K562 (cell line): Measurements from ENCODE around the gene EFNB3. TPM values are rescaled to one million over a fixed set of nuclear protein-coding genes. Genes with fewer than 3 reads are reported as not detected.

ENCODE experiments used
- ATAC-seq: fragments of 200-7000 bp; cut with Tn5 transposase; 3 replicates; pipeline ENCODE4 v1.9.1; 2020; ENCODE audit warnings: moderate library complexity
- BruUV-seq: library from RNA; stranded (reverse); fragments of 400-500 nt; replicated peaks from 2 replicates; lab custom pipeline; 2021; lab: Mats Ljungman, UMichigan
- CTCF ChIA-PET: fragments of 300-600 bp; formaldehyde crosslinking; extraction: SDS; loops from one replicate; lab custom pipeline; 2021; ENCODE audit warnings: low intra/inter-chr PET ratio; lab: Yijun Ruan, JAX
- POLR2A ChIA-PET: fragments of 300-600, 350-650 bp; sonication (Branson Sonifier 250); formaldehyde crosslinking; extraction: SDS; loops from one replicate; lab custom pipeline; 2021; ENCODE audit warnings: antibody characterized with exemption, inconsistent platforms; lab: Yijun Ruan, JAX
- DNase-seq, 4 experiments: peaks; one replicate each; pipeline versions ENCODE4 v3.0.0 to v3.0.0-alpha.2; 2011 to 2018; ENCODE audit warnings: low spot score in 3 of 4, mixed read lengths in 3 of 4; ENCODE audit errors: extremely low read depth in 1 of 4
- FAIRE-seq: peaks from 2 replicates; lab custom pipeline; 2011; peaks lifted over from hg19 to GRCh38; lab: Jason Lieb, UNC
- H2AFZ ChIP-seq: 2 replicates; pipeline ENCODE4 v1.6.0; 2011; ENCODE audit warnings: low read depth, low read length, control low read depth, inconsistent platforms
- H3K27ac ChIP-seq: fragments of 200-600 bp; 3 replicates; pipeline ENCODE4 v1.8.0; 2011; ENCODE audit warnings: low read depth, mild to moderate bottlenecking, control low read depth, inconsistent platforms, low read length, moderate library complexity, mixed read lengths; ENCODE audit errors: extremely low read depth
- H3K27me3 ChIP-seq, 2 experiments: fragments of 300-600 bp in 1 of 2; 2 replicates in 1 of 2; 3 replicates in 1 of 2; pipeline versions ENCODE4 v1.6.0 to v1.8.0; 2011; ENCODE audit warnings: inconsistent platforms in 2 of 2, low read length in 2 of 2, mild to moderate bottlenecking in 1 of 2, mixed read lengths in 1 of 2, moderate library complexity in 1 of 2; ENCODE audit not compliant: control insufficient read depth in 2 of 2, insufficient read depth in 2 of 2
- H3K36me3 ChIP-seq: fragments of 300-600 bp; 3 replicates; pipeline ENCODE4 v1.8.0; 2011; ENCODE audit warnings: mild to moderate bottlenecking, low read length, inconsistent platforms; ENCODE audit not compliant: control insufficient read depth, insufficient read depth
- H3K4me1 ChIP-seq, 2 experiments: fragments of 200-600 bp in 1 of 2; replicated peaks in 1 of 2; 2 replicates in 1 of 2; 3 replicates in 1 of 2; pipeline versions ENCODE4 v1.5.1 to v1.8.0; 2011; ENCODE audit warnings: inconsistent platforms in 2 of 2, low read length in 2 of 2, mild to moderate bottlenecking in 1 of 2, mixed read lengths in 1 of 2, moderate library complexity in 1 of 2; ENCODE audit not compliant: control insufficient read depth in 2 of 2, insufficient read depth in 2 of 2
- H3K4me2 ChIP-seq: 2 replicates; pipeline ENCODE4 v1.6.1; 2011; ENCODE audit warnings: low read length, control low read depth, inconsistent platforms, mixed read lengths; ENCODE audit not compliant: insufficient read depth
- H3K4me3 ChIP-seq: fragments of 200-600 bp; sonication (generic), shearing (Covaris generic); 2 replicates; pipeline ENCODE4 v1.5.1; 2016; ENCODE audit warnings: control low read depth, inconsistent platforms
- H3K79me2 ChIP-seq: fragments of 200-600 bp; 3 replicates; pipeline ENCODE4 v1.8.0; 2011; ENCODE audit warnings: low read length, inconsistent platforms; ENCODE audit not compliant: control insufficient read depth, insufficient read depth
- H3K9ac ChIP-seq, 2 experiments: 2 replicates each; pipeline versions ENCODE4 v1.6.0 to v1.6.1; 2011; ENCODE audit warnings: low read depth in 2 of 2, low read length in 2 of 2, control low read depth in 1 of 2, inconsistent platforms in 1 of 2, mild to moderate bottlenecking in 1 of 2, mixed read lengths in 1 of 2; ENCODE audit not compliant: insufficient read depth in 1 of 2
- H3K9me1 ChIP-seq: one replicate; pipeline ENCODE4 v1.6.0; 2011; ENCODE audit warnings: inconsistent platforms, mild to moderate bottlenecking, low read length, moderate library complexity; ENCODE audit not compliant: control insufficient read depth, insufficient read depth
- H3K9me3 ChIP-seq: replicated peaks from 2 replicates; pipeline ENCODE4 v1.5.1; 2011; ENCODE audit warnings: low read depth, low read length, inconsistent platforms; ENCODE audit not compliant: control insufficient read depth, insufficient read depth
- H4K20me1 ChIP-seq: replicated peaks from 2 replicates; pipeline ENCODE4 v1.6.1; 2011; ENCODE audit warnings: low read length, inconsistent platforms, mixed read lengths; ENCODE audit not compliant: control insufficient read depth, insufficient read depth
- ARHGAP35 ChIP-seq: fragments of 450-650 bp; IDR thresholded peaks from 2 replicates; pipeline ENCODE4 v1.6.1; 2018; ENCODE audit not compliant: partially characterized antibody
- BACH1 ChIP-seq: fragments of 200-800 bp; sonication (Bioruptor generic); IDR thresholded peaks from 2 replicates; pipeline ENCODE4 v1.6.1; 2016; ENCODE audit warnings: missing genetic modification characterization, missing compliant biosample characterization
- DIDO1 ChIP-seq: fragments of 450-650 bp; IDR thresholded peaks from 2 replicates; pipeline ENCODE4 v1.6.1; 2016; ENCODE audit warnings: low read depth, missing biosample characterization, missing genetic modification characterization
- GABPB2 ChIP-seq: fragments of 250-450 bp; sonication (Bioruptor Pico); conservative IDR thresholded peaks from 2 replicates; pipeline ENCODE4 v1.5.1; 2021; ENCODE audit warnings: mild to moderate bottlenecking
- HSF4 ChIP-seq: fragments of 250-450 bp; sonication (Bioruptor Pico); IDR thresholded peaks from 2 replicates; pipeline ENCODE4 v2.1.2; 2022; ENCODE audit warnings: mild to moderate bottlenecking, moderate library complexity, borderline replicate concordance
- JUNB ChIP-seq: fragments of 450-650 bp; formaldehyde crosslinking; conservative IDR thresholded peaks from 2 replicates; pipeline ENCODE4 v1.4.0; 2020; ENCODE audit warnings: mild to moderate bottlenecking
- KLF1 ChIP-seq: fragments of 450-650 bp; IDR thresholded peaks from 2 replicates; pipeline ENCODE4 v1.6.1; 2016; ENCODE audit warnings: missing genetic modification characterization, missing compliant biosample characterization
- NBN ChIP-seq: fragments of 450-650 bp; IDR thresholded peaks from 2 replicates; pipeline ENCODE4 v1.6.1; 2016; ENCODE audit warnings: low read depth, mild to moderate bottlenecking
- POLR2AphosphoS2 ChIP-seq: IDR thresholded peaks from 2 replicates; pipeline ENCODE4 v1.6.1; 2012; ENCODE audit warnings: low read length, improper control_type of control experiment
- TAF15 ChIP-seq: fragments of 200-400 bp; formaldehyde crosslinking; IDR thresholded peaks from 2 replicates; pipeline ENCODE4 v1.6.1; 2017; ENCODE audit warnings: mild to moderate bottlenecking, low read depth, low read length, moderate library complexity
- TBL1XR1 ChIP-seq, 2 experiments: IDR thresholded peaks; 2 replicates each; pipeline ENCODE4 v1.6.1; 2012; ENCODE audit warnings: improper control_type of control experiment in 2 of 2, low read length in 2 of 2, mild to moderate bottlenecking in 1 of 2
- TEAD4 ChIP-seq, 2 experiments: sonication (generic) in 1 of 2; formaldehyde crosslinking in 1 of 2; IDR thresholded peaks; 2 replicates each; pipeline versions ENCODE4 v1.6.1 to v1.8.0; 2012 to 2022; ENCODE audit warnings: borderline replicate concordance in 1 of 2, inconsistent platforms in 1 of 2, low read length in 1 of 2, mild to moderate bottlenecking in 1 of 2, missing genetic modification reagents in 1 of 2
- THRAP3 ChIP-seq: fragments of 450-650 bp; IDR thresholded peaks from 2 replicates; pipeline ENCODE4 v1.6.1; 2016; ENCODE audit warnings: mild to moderate bottlenecking, inconsistent platforms, borderline replicate concordance
- ZNF384 ChIP-seq: IDR thresholded peaks from 2 replicates; pipeline ENCODE4 v1.6.1; 2012; ENCODE audit warnings: low read depth, low read length, improper control_type of control experiment
- WGBS: fragments of 100-300 bp; shearing (Covaris generic); methylation state at CpG from one replicate; pipeline ENCODE4 v1.1.6; 2016; ENCODE audit warnings: low coverage, mixed read lengths; ENCODE audit not compliant: insufficient coverage; ENCODE audit errors: missing lambda C conversion rate; 5-methylcytosine and 5-hydroxymethylcytosine counted together
- in situ Hi-C: fragments of 300-500 bp; cut with MboI; formaldehyde crosslinking; loops from 4 replicates; pipeline ENCODE4 v1.15.0; 2018; ENCODE audit warnings: inconsistent platforms, mixed read lengths
- intact Hi-C: fragments of 100-400 bp; cut with micrococcal nuclease; formaldehyde crosslinking; loops from 2 replicates; pipeline ENCODE4 v1.14.2; 2022
- polyA plus RNA-seq, 8 experiments: library from polyadenylated mRNA; depleted of rRNA in 4 of 8; stranded (reverse) in 5 of 8; unstranded in 3 of 8; fragments of >200 nt; fragmentation: Nextera tagmentation in 2 of 8; fragmentation: Illumina TruSeq in 1 of 8; extraction: Ambion mirVana in 2 of 8; extraction: Trizol in 1 of 8; gene quantifications; 2 replicates each; pipeline versions ENCODE4 v1.2.1 to v1.2.3, GENCODE V29; 2011 to 2014; ENCODE audit warnings: inconsistent platforms in 1 of 8, missing spikeins in 1 of 8
- total RNA-seq, 7 experiments: library from RNA; depleted of rRNA in 6 of 7; stranded (reverse); fragments of >200 nt in 6 of 7; fragmentation: Illumina TruSeq in 2 of 7; extraction: Trizol in 2 of 7; gene quantifications; 2 replicates each; pipeline versions ENCODE4 v1.2.1 to v1.2.3, GENCODE V29; 2011 to 2021; ENCODE audit warnings: low replicate concordance in 1 of 7
- TF ChIP-seq, protein P1 (sequence below): sonication (generic); formaldehyde crosslinking; IDR thresholded peaks from 2 replicates; pipeline ENCODE4 v1.8.1; 2022; ENCODE audit warnings: missing genetic modification reagents
- TF ChIP-seq, protein P2 (sequence below), 2 experiments: fragments of 200-800 bp in 1 of 2; sonication (Bioruptor generic) in 1 of 2; sonication (generic) in 1 of 2; formaldehyde crosslinking in 1 of 2; IDR thresholded peaks in 1 of 2; conservative IDR thresholded peaks in 1 of 2; 2 replicates each; pipeline versions ENCODE4 v1.5.0 to v1.6.1; 2016 to 2020; ENCODE audit warnings: missing compliant biosample characterization in 1 of 2, missing genetic modification characterization in 1 of 2, missing genetic modification reagents in 1 of 2
- TF ChIP-seq, protein P3 (sequence below): fragments of 250-450 bp; sonication (Bioruptor Pico); IDR thresholded peaks from 2 replicates; pipeline ENCODE4 v1.5.0; 2020; ENCODE audit warnings: mild to moderate bottlenecking, borderline replicate concordance

The EFNB3 gene
- total and polyA plus RNA-seq, 9 of the 15 experiments (the other 6 are each of a cell fraction or from before 2014, with no cell fraction given) = not detected

DNA sequence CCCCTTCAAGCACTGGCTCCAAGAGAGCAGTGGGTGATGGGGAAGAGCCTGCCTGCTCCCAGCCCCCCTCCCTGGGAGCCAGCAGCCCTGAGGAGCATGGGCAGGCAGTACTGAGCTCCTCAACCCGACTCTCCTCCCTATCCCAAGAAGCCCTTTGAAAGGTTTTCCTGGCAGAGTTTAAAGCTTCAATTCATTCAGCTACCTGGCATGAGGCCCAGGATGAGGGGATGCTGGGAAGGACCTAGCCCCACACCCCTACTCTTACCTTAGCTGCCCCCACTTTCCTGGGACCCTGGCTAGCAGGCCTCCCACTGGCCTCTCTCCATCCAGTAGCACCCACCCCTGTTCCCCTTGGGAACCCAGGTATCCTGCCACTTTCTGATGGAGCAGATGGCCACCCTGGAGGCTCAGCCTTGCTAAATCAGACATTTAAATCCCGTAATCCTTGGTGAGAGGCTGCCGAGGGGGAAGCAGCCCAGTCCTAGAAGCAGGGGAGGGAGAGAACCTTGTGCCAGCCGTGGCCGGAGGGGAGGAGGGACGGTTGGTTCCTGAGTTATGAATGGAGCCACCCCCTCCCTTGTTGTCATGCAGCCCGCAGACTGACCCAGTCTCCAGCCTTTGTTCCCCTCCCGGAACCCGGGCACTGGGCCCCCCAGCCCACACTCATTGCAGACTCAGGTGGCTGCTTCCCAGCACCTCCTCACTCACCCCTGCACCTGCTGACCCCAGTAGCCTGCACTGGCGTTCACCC, 37.2 kb upstream of the EFNB3 start:
- H3K79me2 ChIP-seq = no peaks in the 10 kb centered on the region
- no peak overlapping the region for H3K4me3 ChIP-seq
- no peak for DNase-seq
- no peak overlapping the region for H3K27ac ChIP-seq
- H3K4me1 ChIP-seq = no peaks in the 10 kb centered on the region
- ChIA-PET POLR2A (interaction anchor here (0.7 to 9.2 kb wide), 4 partner anchors 10 to 53 kb away, joined by 3 to 66 read pairs (median 4); partner anchors contain the start of genes FXR2, TP53 and WRAP53), CTCF (interaction anchor here (0.6 kb wide), 1 partner anchor 224 kb away, joined by 3 read pairs; no protein-coding TSS in a partner anchor)
- in situ Hi-C loops = no loop called here
- BruUV-seq = no TSS peak
- intact Hi-C loops = no loop called here
- no peak overlapping the region for H3K4me2 ChIP-seq
- no peak for FAIRE-seq
- no peaks in the 10 kb centered on the region for H3K9me1 ChIP-seq
- ATAC-seq = peak; percentile 28; the same call in 2 of the 3 replicates
- no peak overlapping the region for H2AFZ ChIP-seq
- H3K36me3 ChIP-seq = peaks cover 21% of the 10 kb centered on the region; the same call in 2 of the 3 replicates
- no peaks in the 10 kb centered on the region for H4K20me1 ChIP-seq
- no peaks in the 10 kb centered on the region for H3K27me3 ChIP-seq
- peak overlapping the region in 1 of 2 experiments; percentile 17; a peak in 1 of 4 replicates for H3K9ac ChIP-seq
- WGBS = 72% methylated on average over 5 of the region's 10 CpGs
- TF ChIP-seq BACH1 (tag) (no peak), ZNF384 (no peak), NBN (no peak), DIDO1 (no peak), JUNB (CRISPR knock-in tag) (no peak), TEAD4 (IDR thresholded peaks at IDR 0.05; ENCODE audit: low read length) (no peak), TEAD4 (CRISPR knock-in tag; IDR thresholded peaks at IDR 0.05; ENCODE audit: borderline replicate concordance) (no peak), KLF1 (tag) (no peak), GABPB2 (CRISPR knock-in tag) (no peak), ARHGAP35 (no peak), POLR2AphosphoS2 (no peak), HSF4 (no peak), TAF15 (no peak), TBL1XR1 (IDR thresholded peaks at IDR 0.05; ENCODE audit: low read length in 2 of 2) (no peak), THRAP3 (no peak)
- TF ChIP-seq, protein P1, sequence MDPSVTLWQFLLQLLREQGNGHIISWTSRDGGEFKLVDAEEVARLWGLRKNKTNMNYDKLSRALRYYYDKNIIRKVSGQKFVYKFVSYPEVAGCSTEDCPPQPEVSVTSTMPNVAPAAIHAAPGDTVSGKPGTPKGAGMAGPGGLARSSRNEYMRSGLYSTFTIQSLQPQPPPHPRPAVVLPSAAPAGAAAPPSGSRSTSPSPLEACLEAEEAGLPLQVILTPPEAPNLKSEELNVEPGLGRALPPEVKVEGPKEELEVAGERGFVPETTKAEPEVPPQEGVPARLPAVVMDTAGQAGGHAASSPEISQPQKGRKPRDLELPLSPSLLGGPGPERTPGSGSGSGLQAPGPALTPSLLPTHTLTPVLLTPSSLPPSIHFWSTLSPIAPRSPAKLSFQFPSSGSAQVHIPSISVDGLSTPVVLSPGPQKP = no peak
- TF ChIP-seq, protein P2, sequence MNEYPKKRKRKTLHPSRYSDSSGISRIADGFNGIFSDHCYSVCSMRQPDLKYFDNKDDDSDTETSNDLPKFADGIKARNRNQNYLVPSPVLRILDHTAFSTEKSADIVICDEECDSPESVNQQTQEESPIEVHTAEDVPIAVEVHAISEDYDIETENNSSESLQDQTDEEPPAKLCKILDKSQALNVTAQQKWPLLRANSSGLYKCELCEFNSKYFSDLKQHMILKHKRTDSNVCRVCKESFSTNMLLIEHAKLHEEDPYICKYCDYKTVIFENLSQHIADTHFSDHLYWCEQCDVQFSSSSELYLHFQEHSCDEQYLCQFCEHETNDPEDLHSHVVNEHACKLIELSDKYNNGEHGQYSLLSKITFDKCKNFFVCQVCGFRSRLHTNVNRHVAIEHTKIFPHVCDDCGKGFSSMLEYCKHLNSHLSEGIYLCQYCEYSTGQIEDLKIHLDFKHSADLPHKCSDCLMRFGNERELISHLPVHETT (CRISPR knock-in tag; conservative IDR thresholded peaks at IDR 0.05 in 1 of 2, IDR thresholded peaks at IDR 0.05 in 1 of 2) = no peak
- TF ChIP-seq, protein P3, sequence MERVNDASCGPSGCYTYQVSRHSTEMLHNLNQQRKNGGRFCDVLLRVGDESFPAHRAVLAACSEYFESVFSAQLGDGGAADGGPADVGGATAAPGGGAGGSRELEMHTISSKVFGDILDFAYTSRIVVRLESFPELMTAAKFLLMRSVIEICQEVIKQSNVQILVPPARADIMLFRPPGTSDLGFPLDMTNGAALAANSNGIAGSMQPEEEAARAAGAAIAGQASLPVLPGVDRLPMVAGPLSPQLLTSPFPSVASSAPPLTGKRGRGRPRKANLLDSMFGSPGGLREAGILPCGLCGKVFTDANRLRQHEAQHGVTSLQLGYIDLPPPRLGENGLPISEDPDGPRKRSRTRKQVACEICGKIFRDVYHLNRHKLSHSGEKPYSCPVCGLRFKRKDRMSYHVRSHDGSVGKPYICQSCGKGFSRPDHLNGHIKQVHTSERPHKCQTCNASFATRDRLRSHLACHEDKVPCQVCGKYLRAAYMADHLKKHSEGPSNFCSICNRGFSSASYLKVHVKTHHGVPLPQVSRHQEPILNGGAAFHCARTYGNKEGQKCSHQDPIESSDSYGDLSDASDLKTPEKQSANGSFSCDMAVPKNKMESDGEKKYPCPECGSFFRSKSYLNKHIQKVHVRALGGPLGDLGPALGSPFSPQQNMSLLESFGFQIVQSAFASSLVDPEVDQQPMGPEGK (CRISPR knock-in tag) = no peak
- H3K9me3 ChIP-seq = no peaks in the 10 kb centered on the region
